Fibroblast of lung (primary cell): ENCODE data around the gene RHBDD1.

Experiments used
- EZH2 ChIP-seq: IDR thresholded peaks from 2 replicates; pipeline ENCODE4 v1.5.1; 2012; ENCODE audit warnings: low read length, control low read depth, mild to moderate bottlenecking; ENCODE audit errors: missing control alignments
- TF ChIP-seq, protein P1 (sequence below), 2 donors: IDR thresholded peaks in 1 of 2; conservative IDR thresholded peaks in 1 of 2; 1 replicate in 1 of 2; 2 replicates in 1 of 2; pipeline ENCODE4 v1.5.1; 2011 to 2012; ENCODE audit warnings: low read length in 2 of 2, control low read depth in 1 of 2, inconsistent platforms in 1 of 2, low read depth in 1 of 2, mild to moderate bottlenecking in 1 of 2

DNA sequence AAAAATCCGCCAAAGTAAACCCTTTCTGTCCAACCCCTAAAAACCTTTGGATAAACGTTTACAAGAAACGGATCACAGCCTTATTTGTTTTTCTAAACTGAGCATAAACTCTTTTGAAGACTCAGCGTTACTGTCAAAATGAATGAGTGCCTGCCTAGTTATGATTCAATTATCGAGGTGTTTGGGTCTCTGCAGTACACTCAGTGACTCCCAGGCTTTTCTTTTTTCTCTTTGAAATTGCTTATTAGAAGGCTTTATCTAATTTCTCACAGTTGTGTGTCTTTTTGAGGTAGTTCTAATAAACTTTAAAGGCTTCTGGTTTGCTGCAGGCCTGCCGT is 663 bp downstream of the RHBDD1 start:
- TF ChIP-seq, protein P1, sequence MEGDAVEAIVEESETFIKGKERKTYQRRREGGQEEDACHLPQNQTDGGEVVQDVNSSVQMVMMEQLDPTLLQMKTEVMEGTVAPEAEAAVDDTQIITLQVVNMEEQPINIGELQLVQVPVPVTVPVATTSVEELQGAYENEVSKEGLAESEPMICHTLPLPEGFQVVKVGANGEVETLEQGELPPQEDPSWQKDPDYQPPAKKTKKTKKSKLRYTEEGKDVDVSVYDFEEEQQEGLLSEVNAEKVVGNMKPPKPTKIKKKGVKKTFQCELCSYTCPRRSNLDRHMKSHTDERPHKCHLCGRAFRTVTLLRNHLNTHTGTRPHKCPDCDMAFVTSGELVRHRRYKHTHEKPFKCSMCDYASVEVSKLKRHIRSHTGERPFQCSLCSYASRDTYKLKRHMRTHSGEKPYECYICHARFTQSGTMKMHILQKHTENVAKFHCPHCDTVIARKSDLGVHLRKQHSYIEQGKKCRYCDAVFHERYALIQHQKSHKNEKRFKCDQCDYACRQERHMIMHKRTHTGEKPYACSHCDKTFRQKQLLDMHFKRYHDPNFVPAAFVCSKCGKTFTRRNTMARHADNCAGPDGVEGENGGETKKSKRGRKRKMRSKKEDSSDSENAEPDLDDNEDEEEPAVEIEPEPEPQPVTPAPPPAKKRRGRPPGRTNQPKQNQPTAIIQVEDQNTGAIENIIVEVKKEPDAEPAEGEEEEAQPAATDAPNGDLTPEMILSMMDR (conservative IDR thresholded peaks at IDR 0.05 in 1 of 2, IDR thresholded peaks at IDR 0.05 in 1 of 2; ENCODE audit: low read depth in 1 of 2, low read length in 2 of 2), result no peak
- no peak for TF ChIP-seq EZH2
